ENCODE results near the gene PIP4P1. TPM values are rescaled to one million over a fixed set of nuclear protein-coding genes. Genes with fewer than 3 reads are reported as not detected.

The PIP4P1 gene
- total RNA-seq, 5 donors from 2014 or later (not counting 1 experiment from before 2014, with no cell fraction given) = 54.2 to 72.8 (median 57.5) TPM

DNA sequence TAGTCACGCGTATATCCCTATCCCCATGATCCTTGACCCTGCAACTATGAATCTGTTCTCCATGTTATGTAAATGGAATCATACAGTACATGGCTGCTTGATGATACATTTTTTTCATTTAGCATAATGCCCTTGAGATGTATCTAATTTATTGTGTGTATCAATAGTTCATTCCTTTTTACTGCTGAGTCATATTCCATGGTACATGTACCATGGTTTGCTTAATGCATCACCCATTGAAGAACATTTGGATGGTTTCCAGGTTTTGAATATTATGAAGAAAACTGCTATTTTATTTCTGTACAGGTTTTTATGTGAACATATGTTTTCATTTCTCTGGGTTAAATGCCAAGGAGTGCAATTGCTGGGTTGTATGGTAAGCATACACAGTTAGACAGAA lies 40.1 kb upstream of the PIP4P1 start:
- Mint-ChIP-seq H3K36me3 (no peaks in the 10 kb centered on the region), H3K4me1 (peaks cover 0 to 16% (median 15%) of the 10 kb centered on the region in 3 donors), H3K4me3 (no peak overlapping the region), H3K27ac (no peak overlapping the region), H3K9me3 (no peaks in the 10 kb centered on the region), H3K27me3 (no peaks in the 10 kb centered on the region)
- Histone ChIP-seq H3K9me3 (no peaks in the 10 kb centered on the region), H3K27me3 (replicated peaks in 1 of 2; ENCODE audit: control insufficient read depth in 2 of 2, extremely low read depth in 1 of 2, insufficient read depth in 2 of 2, low read length in 1 of 2) (no peaks in the 10 kb centered on the region), H3K27ac (ENCODE audit: low read length) (no peak overlapping the region), H3K4me3 (ENCODE audit: control insufficient read depth in 1 of 2, extremely low read depth in 1 of 2, low read length in 1 of 2) (no peak overlapping the region), H3K4me1 (ENCODE audit: control insufficient read depth in 1 of 2, extremely low read depth in 1 of 2, insufficient read depth in 2 of 2, low read length in 2 of 2) (peaks cover 0 to 3% of the 10 kb centered on the region in 2 experiments), H3K36me3 (ENCODE audit: control insufficient read depth in 2 of 2, extremely low read depth in 1 of 2, insufficient read depth in 1 of 2, low read length in 1 of 2) (no peaks in the 10 kb centered on the region)
- no peak for ATAC-seq (replicated peaks in 1 of 4)
- ChIA-PET CTCF (no interaction called here), POLR2A (no interaction called here)
- WGBS (ENCODE audit: insufficient coverage) = no CpG with 5 or more reads among the region's 2 CpGs
- no peak for DNase-seq

GRCh38 chr14:20499881-20500280 lies 38.6 kb upstream of the PIP4P1 start:
- H3K36me3 ChIP-seq (ENCODE audit: control insufficient read depth in 2 of 2, extremely low read depth in 1 of 2, insufficient read depth in 1 of 2, low read length in 1 of 2) = no peaks in the 10 kb centered on the region
- Mint-ChIP-seq H3K27ac (no peak overlapping the region), H3K4me1 (peaks cover 11 to 30% (median 27%) of the 10 kb centered on the region in 3 donors), H3K4me3 (no peak overlapping the region), H3K27me3 (no peaks in the 10 kb centered on the region), H3K36me3 (no peaks in the 10 kb centered on the region), H3K9me3 (no peaks in the 10 kb centered on the region)
- ChIA-PET POLR2A (no interaction called here), CTCF (no interaction called here)
- no peaks in the 10 kb centered on the region for H3K9me3 ChIP-seq
- H3K27ac ChIP-seq (ENCODE audit: low read length) = no peak overlapping the region
- ATAC-seq (replicated peaks in 1 of 4) (no peak), DNase-seq (no peak)
- no peaks in the 10 kb centered on the region for H3K27me3 ChIP-seq (replicated peaks in 1 of 2; ENCODE audit: control insufficient read depth in 2 of 2, extremely low read depth in 1 of 2, insufficient read depth in 2 of 2, low read length in 1 of 2)
- H3K4me3 ChIP-seq (ENCODE audit: control insufficient read depth in 1 of 2, extremely low read depth in 1 of 2, low read length in 1 of 2) = no peak overlapping the region
- 98% methylated on average over 4 of the region's 5 CpGs for WGBS (ENCODE audit: insufficient coverage)
- peaks cover 0 to 6% of the 10 kb centered on the region in 2 experiments for H3K4me1 ChIP-seq (ENCODE audit: control insufficient read depth in 1 of 2, extremely low read depth in 1 of 2, insufficient read depth in 2 of 2, low read length in 2 of 2)

- no peaks in the 10 kb centered on the region for H3K27me3 ChIP-seq (replicated peaks in 1 of 2; ENCODE audit: control insufficient read depth in 2 of 2, extremely low read depth in 1 of 2, insufficient read depth in 2 of 2, low read length in 1 of 2)
- H3K27ac ChIP-seq (ENCODE audit: low read length) = no peak overlapping the region
- no peak overlapping the region for H3K4me3 ChIP-seq (ENCODE audit: control insufficient read depth in 1 of 2, extremely low read depth in 1 of 2, low read length in 1 of 2)
- ChIA-PET POLR2A (no interaction called here), CTCF (no interaction called here)
- WGBS (ENCODE audit: insufficient coverage) = 92% methylated on average over 2 of the region's 4 CpGs
- no peak for ATAC-seq (replicated peaks in 1 of 4)
- DNase-seq = no peak
- no peaks in the 10 kb centered on the region for H3K9me3 Mint-ChIP-seq
- H3K4me3 Mint-ChIP-seq = no peak overlapping the region
- H3K27ac Mint-ChIP-seq = no peak overlapping the region
- peaks cover 13 to 29% (median 27%) of the 10 kb centered on the region in 3 donors for H3K4me1 Mint-ChIP-seq
- no peaks in the 10 kb centered on the region for H3K27me3 Mint-ChIP-seq
- H3K9me3 ChIP-seq = no peaks in the 10 kb centered on the region
- H3K4me1 ChIP-seq (ENCODE audit: control insufficient read depth in 1 of 2, extremely low read depth in 1 of 2, insufficient read depth in 2 of 2, low read length in 2 of 2) = peaks cover 0 to 6% of the 10 kb centered on the region in 2 experiments
- no peaks in the 10 kb centered on the region for H3K36me3 ChIP-seq (ENCODE audit: control insufficient read depth in 2 of 2, extremely low read depth in 1 of 2, insufficient read depth in 1 of 2, low read length in 1 of 2)
- H3K36me3 Mint-ChIP-seq = no peaks in the 10 kb centered on the region
Observed at GRCh38 chr14:20499108-20499507, 37.9 kb upstream of the PIP4P1 start.

DNA sequence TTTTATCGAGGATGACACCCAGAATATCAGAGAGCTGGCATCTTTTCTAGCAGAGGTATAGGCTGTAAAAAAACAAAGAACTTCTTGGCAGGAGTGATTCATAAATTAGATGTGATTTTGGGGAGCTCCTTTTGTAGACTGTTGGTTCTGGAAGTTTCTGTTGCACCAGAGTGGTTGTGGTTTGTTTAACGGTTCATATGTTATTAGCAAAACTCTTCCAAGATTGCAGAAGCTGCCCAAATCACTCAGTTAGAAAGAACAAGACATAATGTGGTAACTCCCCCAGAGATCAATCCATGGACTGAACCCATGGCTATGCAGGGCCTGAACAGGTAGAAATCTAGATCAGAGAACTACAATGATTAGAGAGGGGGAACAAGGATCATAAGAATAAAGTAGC lies 37.4 kb upstream of the PIP4P1 start:
- 89% methylated on average over 1 of the region's 2 CpGs for WGBS (ENCODE audit: insufficient coverage)
- no peak overlapping the region for H3K4me3 Mint-ChIP-seq
- CTCF ChIA-PET = no interaction called here
- Histone ChIP-seq H3K4me1 (ENCODE audit: control insufficient read depth in 1 of 2, extremely low read depth in 1 of 2, insufficient read depth in 2 of 2, low read length in 2 of 2) (peaks cover 0 to 6% of the 10 kb centered on the region in 2 experiments), H3K27ac (ENCODE audit: low read length) (no peak overlapping the region), H3K36me3 (ENCODE audit: control insufficient read depth in 2 of 2, extremely low read depth in 1 of 2, insufficient read depth in 1 of 2, low read length in 1 of 2) (no peaks in the 10 kb centered on the region), H3K9me3 (no peaks in the 10 kb centered on the region), H3K4me3 (ENCODE audit: control insufficient read depth in 1 of 2, extremely low read depth in 1 of 2, low read length in 1 of 2) (no peak overlapping the region), H3K27me3 (replicated peaks in 1 of 2; ENCODE audit: control insufficient read depth in 2 of 2, extremely low read depth in 1 of 2, insufficient read depth in 2 of 2, low read length in 1 of 2) (no peaks in the 10 kb centered on the region)
- H3K9me3 Mint-ChIP-seq = no peaks in the 10 kb centered on the region
- ATAC-seq (replicated peaks in 1 of 4) = no peak
- DNase-seq = no peak
- POLR2A ChIA-PET = no interaction called here
- H3K27ac Mint-ChIP-seq = no peak overlapping the region
- peaks cover 15 to 28% (median 26%) of the 10 kb centered on the region in 3 donors for H3K4me1 Mint-ChIP-seq
- no peaks in the 10 kb centered on the region for H3K27me3 Mint-ChIP-seq
- no peaks in the 10 kb centered on the region for H3K36me3 Mint-ChIP-seq

GRCh38 chr14:20494935-20495766 lies 33.9 kb upstream of the PIP4P1 start:
- no peak overlapping the region for H3K4me3 ChIP-seq (ENCODE audit: control insufficient read depth in 1 of 2, extremely low read depth in 1 of 2, low read length in 1 of 2)
- Mint-ChIP-seq H3K9me3 (no peaks in the 10 kb centered on the region), H3K27ac (peak overlapping the region in 1 of 2 donors; percentile 50), H3K27me3 (no peaks in the 10 kb centered on the region), H3K4me3 (no peak overlapping the region), H3K4me1 (peaks cover 34 to 49% (median 46%) of the 10 kb centered on the region in 3 donors), H3K36me3 (no peaks in the 10 kb centered on the region)
- no peaks in the 10 kb centered on the region for H3K36me3 ChIP-seq (ENCODE audit: control insufficient read depth in 2 of 2, extremely low read depth in 1 of 2, insufficient read depth in 1 of 2, low read length in 1 of 2)
- ChIA-PET CTCF (interaction anchor here in 1 of 2 donors (0.6 kb wide), 1 partner anchor 42 kb away, joined by 3 read pairs; no protein-coding TSS in a partner anchor), POLR2A (no interaction called here)
- H3K27me3 ChIP-seq (replicated peaks in 1 of 2; ENCODE audit: control insufficient read depth in 2 of 2, extremely low read depth in 1 of 2, insufficient read depth in 2 of 2, low read length in 1 of 2) = no peaks in the 10 kb centered on the region
- DNase-seq = no peak
- H3K9me3 ChIP-seq = no peaks in the 10 kb centered on the region
- no peak overlapping the region for H3K27ac ChIP-seq (ENCODE audit: low read length)
- WGBS (ENCODE audit: insufficient coverage) = 83% methylated on average over 8 of the region's 8 CpGs
- peaks cover 13 to 22% of the 10 kb centered on the region in 2 experiments for H3K4me1 ChIP-seq (ENCODE audit: control insufficient read depth in 1 of 2, extremely low read depth in 1 of 2, insufficient read depth in 2 of 2, low read length in 2 of 2)
- no peak for ATAC-seq (replicated peaks in 1 of 4)

DNA sequence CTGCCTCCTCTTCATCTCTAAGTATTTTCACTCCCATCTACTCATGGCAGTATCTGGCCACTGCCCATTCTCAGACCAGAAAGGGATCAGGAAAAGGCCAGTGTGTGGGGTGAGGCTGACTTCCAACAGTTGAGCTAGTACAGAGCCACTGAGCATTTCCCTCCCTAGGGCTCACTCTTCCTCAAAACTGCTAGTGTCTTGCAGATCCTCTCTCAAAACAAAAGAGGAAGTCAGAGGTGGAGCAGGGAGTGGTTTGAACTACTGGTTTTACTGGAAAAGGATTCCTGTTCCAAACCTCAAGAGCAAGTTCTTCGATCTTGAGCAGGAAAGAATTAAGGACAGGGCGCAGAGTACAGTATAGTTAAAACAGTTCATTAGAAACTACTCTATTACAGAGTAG lies 32.4 kb upstream of the PIP4P1 start:
- H3K4me1 ChIP-seq (ENCODE audit: control insufficient read depth in 1 of 2, extremely low read depth in 1 of 2, insufficient read depth in 2 of 2, low read length in 2 of 2) = peaks cover 26 to 37% of the 10 kb centered on the region in 2 experiments
- H3K4me3 ChIP-seq (ENCODE audit: control insufficient read depth in 1 of 2, extremely low read depth in 1 of 2, low read length in 1 of 2) = no peak overlapping the region
- no peaks in the 10 kb centered on the region for H3K9me3 ChIP-seq
- H3K36me3 ChIP-seq (ENCODE audit: control insufficient read depth in 2 of 2, extremely low read depth in 1 of 2, insufficient read depth in 1 of 2, low read length in 1 of 2) = no peaks in the 10 kb centered on the region
- no peak overlapping the region for H3K27ac ChIP-seq (ENCODE audit: low read length)
- ChIA-PET POLR2A (interaction anchor here in 1 of 2 donors (1.0 kb wide), 1 partner anchor 12 kb away, joined by 3 read pairs; no protein-coding TSS in a partner anchor), CTCF (interaction anchor here in 1 of 2 donors (0.7 kb wide), 1 partner anchor 15 kb away, joined by 6 read pairs; no protein-coding TSS in a partner anchor)
- Mint-ChIP-seq H3K4me1 (peaks cover 47 to 59% (median 54%) of the 10 kb centered on the region in 3 donors), H3K36me3 (no peaks in the 10 kb centered on the region), H3K9me3 (no peaks in the 10 kb centered on the region), H3K27ac (no peak overlapping the region), H3K4me3 (no peak overlapping the region), H3K27me3 (no peaks in the 10 kb centered on the region)
- H3K27me3 ChIP-seq (replicated peaks in 1 of 2; ENCODE audit: control insufficient read depth in 2 of 2, extremely low read depth in 1 of 2, insufficient read depth in 2 of 2, low read length in 1 of 2) = no peaks in the 10 kb centered on the region
- DNase-seq = no peak
- WGBS (ENCODE audit: insufficient coverage) = no CpG with 5 or more reads among the region's 2 CpGs
- no peak for ATAC-seq (replicated peaks in 1 of 4)

Measured in T-cell (primary cell).